Activated T-helper 17 cell treated with anti-CD3 and anti-CD28 coated beads, Interleukin-2, amount 50 U/mL, for 72 hours (primary cell): ENCODE results near the gene FAM98B. TPM values are rescaled to one million over a fixed set of nuclear protein-coding genes. Genes with fewer than 3 reads are reported as not detected.

Experiments
- ATAC-seq: fragments of 150-1000 bp; cut with Tn5 transposase; replicated peaks from 2 replicates; pipeline ENCODE4 v1.10.0; 2021; ENCODE audit warnings: mild to moderate bottlenecking, moderate library complexity
- H3K27ac Mint-ChIP-seq: one replicate; pipeline ENCODE4 v1.8.0; 2022; ENCODE audit warnings: mixed read lengths
- H3K27me3 Mint-ChIP-seq: one replicate; pipeline ENCODE4 v1.8.0; 2022; ENCODE audit warnings: mixed read lengths
- H3K36me3 Mint-ChIP-seq: one replicate; pipeline ENCODE4 v1.8.0; 2022; ENCODE audit warnings: low read depth, mild to moderate bottlenecking, mixed read lengths
- H3K4me1 Mint-ChIP-seq: one replicate; pipeline ENCODE4 v1.8.0; 2022; ENCODE audit warnings: mixed read lengths
- H3K4me3 Mint-ChIP-seq: one replicate; pipeline ENCODE4 v1.8.0; 2022; ENCODE audit warnings: mild to moderate bottlenecking, mixed read lengths
- H3K9me3 Mint-ChIP-seq: one replicate; pipeline ENCODE4 v1.8.0; 2022; ENCODE audit warnings: mixed read lengths
- total RNA-seq, 2 donors: library from RNA; stranded (reverse); gene quantifications; one replicate each; pipeline ENCODE4 v1.2.3, GENCODE V29; 2022

Gene FAM98B
- total RNA-seq, 2 donors from 2014 or later = 28.5 to 44.5 TPM

GRCh38 chr15:38508647-38509046 lies 54.7 kb downstream of the FAM98B start:
- H3K27ac Mint-ChIP-seq = peak overlapping the region; percentile 82
- H3K36me3 Mint-ChIP-seq = peaks cover 100% of the 10 kb centered on the region
- H3K9me3 Mint-ChIP-seq = no peaks in the 10 kb centered on the region
- H3K27me3 Mint-ChIP-seq = no peaks in the 10 kb centered on the region
- peak; percentile 82 for ATAC-seq
- peak overlapping the region; percentile 55 for H3K4me3 Mint-ChIP-seq
- peaks cover 36% of the 10 kb centered on the region for H3K4me1 Mint-ChIP-seq

- H3K9me3 Mint-ChIP-seq = no peaks in the 10 kb centered on the region
- peak overlapping the region; percentile 55 for H3K4me3 Mint-ChIP-seq
- no peaks in the 10 kb centered on the region for H3K27me3 Mint-ChIP-seq
- H3K27ac Mint-ChIP-seq = peak overlapping the region; percentile 82
- peaks cover 36% of the 10 kb centered on the region for H3K4me1 Mint-ChIP-seq
- H3K36me3 Mint-ChIP-seq = peaks cover 100% of the 10 kb centered on the region
- peak; percentile 40 for ATAC-seq
Observed at GRCh38 chr15:38509152-38509551, 55.2 kb downstream of the FAM98B start.

- H3K9me3 Mint-ChIP-seq = no peaks in the 10 kb centered on the region
- H3K27ac Mint-ChIP-seq = peak overlapping the region; percentile 71
- peaks cover 29% of the 10 kb centered on the region for H3K4me1 Mint-ChIP-seq
- no peak overlapping the region for H3K4me3 Mint-ChIP-seq
- H3K36me3 Mint-ChIP-seq = peaks cover 100% of the 10 kb centered on the region
- no peaks in the 10 kb centered on the region for H3K27me3 Mint-ChIP-seq
- ATAC-seq = no peak
Observed at GRCh38 chr15:38512901-38513300, 59.0 kb downstream of the FAM98B start.

- H3K4me1 Mint-ChIP-seq = peaks cover 26% of the 10 kb centered on the region
- H3K27ac Mint-ChIP-seq = peak overlapping the region; percentile 71
- peaks cover 100% of the 10 kb centered on the region for H3K36me3 Mint-ChIP-seq
- no peaks in the 10 kb centered on the region for H3K9me3 Mint-ChIP-seq
- ATAC-seq = no peak
- no peak overlapping the region for H3K4me3 Mint-ChIP-seq
- H3K27me3 Mint-ChIP-seq = no peaks in the 10 kb centered on the region
Observed at GRCh38 chr15:38514601-38515000, 60.7 kb downstream of the FAM98B start.

- peaks cover 100% of the 10 kb centered on the region for H3K36me3 Mint-ChIP-seq
- H3K27ac Mint-ChIP-seq = peak overlapping the region; percentile 83
- peaks cover 15% of the 10 kb centered on the region for H3K4me1 Mint-ChIP-seq
- H3K9me3 Mint-ChIP-seq = no peaks in the 10 kb centered on the region
- no peak overlapping the region for H3K4me3 Mint-ChIP-seq
- no peak for ATAC-seq
- no peaks in the 10 kb centered on the region for H3K27me3 Mint-ChIP-seq
Observed at GRCh38 chr15:38516626-38517025, 62.7 kb downstream of the FAM98B start.

GRCh38 chr15:38517312-38517975 lies 63.5 kb downstream of the FAM98B start:
- Mint-ChIP-seq H3K27ac (peak overlapping the region; percentile 73), H3K36me3 (peaks cover 100% of the 10 kb centered on the region), H3K4me1 (peaks cover 20% of the 10 kb centered on the region), H3K9me3 (no peaks in the 10 kb centered on the region), H3K4me3 (no peak overlapping the region), H3K27me3 (no peaks in the 10 kb centered on the region)
- ATAC-seq = no peak

GRCh38 chr15:38518084-38518483 lies 64.2 kb downstream of the FAM98B start:
- Mint-ChIP-seq H3K27ac (peak overlapping the region; percentile 73), H3K27me3 (no peaks in the 10 kb centered on the region), H3K4me3 (peak overlapping the region; percentile 13), H3K9me3 (no peaks in the 10 kb centered on the region), H3K4me1 (peaks cover 26% of the 10 kb centered on the region), H3K36me3 (peaks cover 100% of the 10 kb centered on the region)
- ATAC-seq = peak; percentile 41

GRCh38 chr15:38520035-38520434 lies 66.1 kb downstream of the FAM98B start:
- no peaks in the 10 kb centered on the region for H3K9me3 Mint-ChIP-seq
- peaks cover 40% of the 10 kb centered on the region for H3K4me1 Mint-ChIP-seq
- H3K4me3 Mint-ChIP-seq = no peak overlapping the region
- no peak for ATAC-seq
- no peaks in the 10 kb centered on the region for H3K27me3 Mint-ChIP-seq
- peaks cover 99% of the 10 kb centered on the region for H3K36me3 Mint-ChIP-seq
- peak overlapping the region; percentile 86 for H3K27ac Mint-ChIP-seq

GRCh38 chr15:38521316-38521715 lies 67.4 kb downstream of the FAM98B start:
- Mint-ChIP-seq H3K4me1 (peaks cover 44% of the 10 kb centered on the region), H3K4me3 (no peak overlapping the region), H3K36me3 (peaks cover 99% of the 10 kb centered on the region), H3K9me3 (no peaks in the 10 kb centered on the region), H3K27ac (peak overlapping the region; percentile 65), H3K27me3 (no peaks in the 10 kb centered on the region)
- no peak for ATAC-seq

GRCh38 chr15:38522922-38523321 lies 69.0 kb downstream of the FAM98B start:
- H3K27ac Mint-ChIP-seq = peak overlapping the region; percentile 65
- no peaks in the 10 kb centered on the region for H3K27me3 Mint-ChIP-seq
- peaks cover 99% of the 10 kb centered on the region for H3K36me3 Mint-ChIP-seq
- no peaks in the 10 kb centered on the region for H3K9me3 Mint-ChIP-seq
- peak; percentile 73 for ATAC-seq
- peaks cover 39% of the 10 kb centered on the region for H3K4me1 Mint-ChIP-seq
- H3K4me3 Mint-ChIP-seq = peak overlapping the region; percentile 13

GRCh38 chr15:38524156-38524555 lies 70.2 kb downstream of the FAM98B start:
- Mint-ChIP-seq H3K4me1 (peaks cover 44% of the 10 kb centered on the region), H3K36me3 (peaks cover 99% of the 10 kb centered on the region), H3K4me3 (peak overlapping the region; percentile 26), H3K27me3 (no peaks in the 10 kb centered on the region), H3K9me3 (no peaks in the 10 kb centered on the region), H3K27ac (peak overlapping the region; percentile 78)
- ATAC-seq = no peak

- Mint-ChIP-seq H3K9me3 (no peaks in the 10 kb centered on the region), H3K36me3 (peaks cover 99% of the 10 kb centered on the region), H3K27ac (peak overlapping the region; percentile 66), H3K4me1 (peaks cover 55% of the 10 kb centered on the region), H3K4me3 (no peak overlapping the region), H3K27me3 (no peaks in the 10 kb centered on the region)
- ATAC-seq = no peak
Observed at GRCh38 chr15:38525489-38525888, 71.6 kb downstream of the FAM98B start.

GRCh38 chr15:38526158-38526557 lies 72.2 kb downstream of the FAM98B start:
- no peak for ATAC-seq
- Mint-ChIP-seq H3K4me1 (peaks cover 61% of the 10 kb centered on the region), H3K4me3 (no peak overlapping the region), H3K27ac (no peak overlapping the region), H3K36me3 (peaks cover 99% of the 10 kb centered on the region), H3K27me3 (no peaks in the 10 kb centered on the region), H3K9me3 (no peaks in the 10 kb centered on the region)

- ATAC-seq = peak; percentile 49
- peaks cover 70% of the 10 kb centered on the region for H3K4me1 Mint-ChIP-seq
- H3K27me3 Mint-ChIP-seq = no peaks in the 10 kb centered on the region
- H3K27ac Mint-ChIP-seq = peak overlapping the region; percentile 74
- H3K9me3 Mint-ChIP-seq = no peaks in the 10 kb centered on the region
- peak overlapping the region; percentile 74 for H3K4me3 Mint-ChIP-seq
- peaks cover 99% of the 10 kb centered on the region for H3K36me3 Mint-ChIP-seq
Observed at GRCh38 chr15:38528294-38528693, 74.4 kb downstream of the FAM98B start.

GRCh38 chr15:38530113-38530512 lies 76.2 kb downstream of the FAM98B start:
- Mint-ChIP-seq H3K9me3 (no peaks in the 10 kb centered on the region), H3K27ac (peak overlapping the region; percentile 74), H3K36me3 (peaks cover 100% of the 10 kb centered on the region), H3K4me3 (peak overlapping the region; percentile 74), H3K27me3 (no peaks in the 10 kb centered on the region), H3K4me1 (peaks cover 74% of the 10 kb centered on the region)
- peak; percentile 96 for ATAC-seq
